ENCODE results near the gene CPNE4. TPM values are rescaled to one million over a fixed set of nuclear protein-coding genes. Genes with fewer than 3 reads are reported as not detected.

Gene CPNE4
- total RNA-seq, 1 donor from 2014 or later: 0.20 TPM

DNA sequence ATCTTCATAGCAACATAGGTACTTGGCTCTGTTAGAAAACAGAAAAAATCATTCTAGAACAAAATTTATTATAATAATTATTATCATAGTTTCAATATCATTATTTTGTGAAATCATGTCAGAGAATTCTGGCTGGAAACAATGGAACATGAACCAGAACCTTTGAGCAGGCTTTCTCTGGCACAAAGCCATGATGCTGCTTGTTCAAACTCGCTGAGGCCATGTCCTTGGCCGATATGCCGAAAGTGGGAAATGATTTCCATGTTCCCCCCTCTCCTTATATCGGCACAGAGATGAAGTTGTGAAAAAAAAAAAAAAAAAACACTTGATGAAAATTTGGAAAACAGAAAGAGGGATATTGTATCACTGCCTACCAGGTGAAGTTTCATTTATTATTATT is 483.1 kb downstream of the CPNE4 start:
- peaks cover 22% of the 10 kb centered on the region for H3K27me3 Mint-ChIP-seq (ENCODE audit: low read depth)
- H3K9me3 Mint-ChIP-seq: no peaks in the 10 kb centered on the region
- no peak overlapping the region for H3K27ac Mint-ChIP-seq
- TF ChIP-seq, protein P1, sequence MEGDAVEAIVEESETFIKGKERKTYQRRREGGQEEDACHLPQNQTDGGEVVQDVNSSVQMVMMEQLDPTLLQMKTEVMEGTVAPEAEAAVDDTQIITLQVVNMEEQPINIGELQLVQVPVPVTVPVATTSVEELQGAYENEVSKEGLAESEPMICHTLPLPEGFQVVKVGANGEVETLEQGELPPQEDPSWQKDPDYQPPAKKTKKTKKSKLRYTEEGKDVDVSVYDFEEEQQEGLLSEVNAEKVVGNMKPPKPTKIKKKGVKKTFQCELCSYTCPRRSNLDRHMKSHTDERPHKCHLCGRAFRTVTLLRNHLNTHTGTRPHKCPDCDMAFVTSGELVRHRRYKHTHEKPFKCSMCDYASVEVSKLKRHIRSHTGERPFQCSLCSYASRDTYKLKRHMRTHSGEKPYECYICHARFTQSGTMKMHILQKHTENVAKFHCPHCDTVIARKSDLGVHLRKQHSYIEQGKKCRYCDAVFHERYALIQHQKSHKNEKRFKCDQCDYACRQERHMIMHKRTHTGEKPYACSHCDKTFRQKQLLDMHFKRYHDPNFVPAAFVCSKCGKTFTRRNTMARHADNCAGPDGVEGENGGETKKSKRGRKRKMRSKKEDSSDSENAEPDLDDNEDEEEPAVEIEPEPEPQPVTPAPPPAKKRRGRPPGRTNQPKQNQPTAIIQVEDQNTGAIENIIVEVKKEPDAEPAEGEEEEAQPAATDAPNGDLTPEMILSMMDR (IDR thresholded peaks at IDR 0.05; ENCODE audit: unreplicated experiment): no peak
- DNase-seq (ENCODE audit: low spot score in 2 of 2, unreplicated experiment in 2 of 2): no peak
- no peaks in the 10 kb centered on the region for H3K4me1 Mint-ChIP-seq
- H3K36me3 Mint-ChIP-seq: no peaks in the 10 kb centered on the region
- H3K4me3 Mint-ChIP-seq: no peak overlapping the region

DNA sequence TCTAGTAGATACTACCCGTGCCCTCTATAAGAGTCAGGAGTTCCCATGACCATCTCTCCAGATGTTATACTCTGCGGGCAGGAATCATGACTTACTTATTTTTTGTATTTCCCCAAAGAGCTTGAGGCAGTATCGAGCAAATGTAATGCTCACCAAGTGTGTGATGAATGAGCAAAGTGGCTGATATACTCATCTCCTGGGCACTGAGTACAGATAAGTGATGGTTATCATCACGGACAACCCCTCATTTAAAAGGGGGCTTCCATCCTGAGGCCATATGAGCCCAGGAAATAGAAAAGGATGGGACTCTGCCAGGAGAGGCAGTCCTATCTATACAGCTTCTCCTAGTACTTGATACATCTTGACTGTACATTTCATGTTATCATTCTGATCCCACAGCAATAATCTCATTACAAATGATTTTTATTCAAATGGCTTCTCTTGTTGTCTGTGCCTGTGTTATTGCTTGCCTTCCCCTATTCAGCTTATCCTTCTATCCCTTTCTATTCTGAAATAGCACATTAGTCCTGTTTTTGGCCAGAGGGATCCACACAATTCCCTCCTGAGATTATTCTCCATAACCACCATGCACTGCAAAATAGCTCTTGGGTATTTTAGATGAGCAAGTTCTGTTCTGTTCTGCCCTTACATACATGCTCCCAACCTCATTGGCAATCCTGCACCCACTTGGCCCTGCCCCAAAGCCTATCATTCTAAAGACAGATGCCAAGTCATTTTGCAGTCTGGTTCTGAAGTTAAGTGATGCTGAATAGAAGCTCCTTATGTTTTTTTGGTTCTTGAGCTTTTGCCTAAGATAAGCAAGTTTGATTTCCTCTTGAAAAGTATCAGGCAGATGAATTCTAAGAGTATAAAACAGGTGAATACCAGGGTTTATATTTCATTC is 484.0 kb downstream of the CPNE4 start:
- H3K4me1 Mint-ChIP-seq: no peaks in the 10 kb centered on the region
- H3K9me3 Mint-ChIP-seq: no peaks in the 10 kb centered on the region
- H3K4me3 Mint-ChIP-seq: no peak overlapping the region
- no peak overlapping the region for H3K27ac Mint-ChIP-seq
- TF ChIP-seq, protein P1 (IDR thresholded peaks at IDR 0.05; ENCODE audit: unreplicated experiment): no peak
- no peaks in the 10 kb centered on the region for H3K36me3 Mint-ChIP-seq
- peaks cover 18% of the 10 kb centered on the region for H3K27me3 Mint-ChIP-seq (ENCODE audit: low read depth)
- DNase-seq (ENCODE audit: low spot score in 2 of 2, unreplicated experiment in 2 of 2): no peak

DNA sequence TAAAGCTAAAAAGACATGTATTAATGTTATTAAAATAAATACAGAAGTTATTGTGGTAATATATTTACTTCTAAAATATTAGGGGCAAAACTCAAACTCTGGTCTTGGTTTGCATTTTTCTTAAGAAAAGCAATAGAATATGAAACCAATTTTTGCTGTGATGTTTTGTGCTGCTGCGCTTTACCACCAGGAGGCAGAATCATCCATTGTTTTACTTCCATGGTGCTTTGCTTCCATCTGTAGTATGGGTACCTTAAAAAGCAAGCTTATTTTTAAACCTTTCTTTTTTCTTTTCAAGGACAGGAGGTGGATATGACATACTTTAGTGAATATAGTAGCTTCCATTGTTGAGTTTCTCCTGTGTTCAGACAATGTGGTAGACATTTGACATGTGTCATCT is 485.5 kb downstream of the CPNE4 start:
- Mint-ChIP-seq H3K27ac (no peak overlapping the region), H3K4me1 (no peaks in the 10 kb centered on the region), H3K9me3 (no peaks in the 10 kb centered on the region), H3K36me3 (no peaks in the 10 kb centered on the region), H3K27me3 (ENCODE audit: low read depth) (peaks cover 18% of the 10 kb centered on the region), H3K4me3 (no peak overlapping the region)
- TF ChIP-seq, protein P1 (IDR thresholded peaks at IDR 0.05; ENCODE audit: unreplicated experiment): peak; percentile 26
- no peak for DNase-seq (ENCODE audit: low spot score in 2 of 2, unreplicated experiment in 2 of 2)

DNA sequence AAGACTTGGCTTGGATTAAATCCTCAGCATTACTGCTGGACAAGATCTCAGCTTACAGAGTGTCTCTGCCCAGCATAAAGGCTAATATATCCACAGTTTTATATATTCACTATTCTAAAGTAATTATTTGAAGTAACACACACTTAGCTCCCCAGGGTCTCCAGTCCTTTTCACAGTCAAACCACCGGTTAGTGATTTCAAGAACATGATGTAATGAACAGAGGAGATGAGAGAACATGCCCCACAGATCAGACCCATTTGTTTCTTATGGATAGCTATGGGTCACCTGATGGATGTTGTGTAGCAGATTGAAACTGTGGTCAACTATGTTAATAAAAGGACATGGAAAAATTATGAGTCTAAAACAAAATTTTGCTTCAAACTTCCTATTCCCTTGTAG is 487.2 kb downstream of the CPNE4 start:
- Mint-ChIP-seq H3K4me3 (no peak overlapping the region), H3K4me1 (no peaks in the 10 kb centered on the region), H3K27ac (no peak overlapping the region), H3K9me3 (no peaks in the 10 kb centered on the region), H3K27me3 (ENCODE audit: low read depth) (peaks cover 15% of the 10 kb centered on the region), H3K36me3 (no peaks in the 10 kb centered on the region)
- DNase-seq (ENCODE audit: low spot score in 2 of 2, unreplicated experiment in 2 of 2): no peak
- TF ChIP-seq, protein P1 (IDR thresholded peaks at IDR 0.05; ENCODE audit: unreplicated experiment): no peak

DNA sequence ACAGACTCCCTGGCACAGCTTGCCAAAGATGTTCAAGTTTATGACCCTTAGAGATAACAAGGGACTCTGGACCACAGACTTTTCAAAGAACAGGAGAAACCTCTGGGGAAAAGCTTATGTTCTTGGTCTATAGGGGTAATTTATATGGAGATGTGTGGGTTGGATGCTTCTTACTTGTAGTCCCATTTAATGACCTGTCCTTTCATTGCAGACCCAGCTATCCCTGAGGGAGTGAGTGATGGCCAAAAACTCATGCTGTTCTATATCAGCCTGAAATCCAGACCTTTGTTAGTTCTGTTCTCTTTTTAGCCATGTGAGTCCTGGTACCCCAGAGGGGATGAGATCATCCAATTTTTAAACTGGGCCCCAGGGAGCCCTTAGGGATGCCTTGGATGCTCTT is 488.4 kb downstream of the CPNE4 start:
- no peak overlapping the region for H3K27ac Mint-ChIP-seq
- DNase-seq (ENCODE audit: low spot score in 2 of 2, unreplicated experiment in 2 of 2): no peak
- H3K4me3 Mint-ChIP-seq: no peak overlapping the region
- peaks cover 11% of the 10 kb centered on the region for H3K27me3 Mint-ChIP-seq (ENCODE audit: low read depth)
- TF ChIP-seq, protein P1 (IDR thresholded peaks at IDR 0.05; ENCODE audit: unreplicated experiment): no peak
- no peaks in the 10 kb centered on the region for H3K36me3 Mint-ChIP-seq
- no peaks in the 10 kb centered on the region for H3K4me1 Mint-ChIP-seq
- no peaks in the 10 kb centered on the region for H3K9me3 Mint-ChIP-seq
